GM12865 (cell line): Measurements from ENCODE around the gene CEP43.

Experiments
- DNase-seq: peaks from one replicate; pipeline ENCODE4 v3.0.0; 2010; ENCODE audit warnings: low read depth
- H3K4me3 ChIP-seq: 2 replicates; pipeline ENCODE4 v1.5.1; 2011; ENCODE audit warnings: mild to moderate bottlenecking, low read depth, low read length, control low read depth
- CTCF ChIP-seq: IDR thresholded peaks from 2 replicates; pipeline ENCODE4 v1.5.1; 2011; ENCODE audit warnings: low read length, control low read depth, low read depth, inconsistent platforms; ENCODE audit not compliant: insufficient read depth; ENCODE audit errors: missing control alignments

Gene CEP43

GRCh38 chr6:167027772-167028171 is 28.6 kb downstream of the CEP43 start:
- no peak for DNase-seq
- H3K4me3 ChIP-seq, result no peak overlapping the region
- TF ChIP-seq CTCF, result no peak

GRCh38 chr6:167030222-167031072 is 31.2 kb downstream of the CEP43 start:
- no peak for TF ChIP-seq CTCF
- DNase-seq, result no peak
- H3K4me3 ChIP-seq, result no peak overlapping the region

GRCh38 chr6:167031082-167031709 is 32.0 kb downstream of the CEP43 start:
- DNase-seq, result no peak
- no peak for TF ChIP-seq CTCF
- H3K4me3 ChIP-seq, result no peak overlapping the region

GRCh38 chr6:167034056-167034455 is 34.9 kb downstream of the CEP43 start:
- no peak for TF ChIP-seq CTCF
- H3K4me3 ChIP-seq, result no peak overlapping the region
- DNase-seq, result no peak

GRCh38 chr6:167037762-167038161 is 38.6 kb downstream of the CEP43 start:
- no peak for TF ChIP-seq CTCF
- no peak overlapping the region for H3K4me3 ChIP-seq
- no peak for DNase-seq

- H3K4me3 ChIP-seq, result no peak overlapping the region
- TF ChIP-seq CTCF, result no peak
- DNase-seq, result no peak
These were observed 45.5 kb downstream of the CEP43 start for GRCh38 chr6:167044696-167045095.
